NB4 (cell line): Measurements from ENCODE around the gene GSC2.

ENCODE experiments used
- DNase-seq: peaks from one replicate; pipeline ENCODE4 v3.0.0; 2010; ENCODE audit warnings: low read depth
- H3K4me3 ChIP-seq: one replicate; pipeline ENCODE4 v1.5.1; 2011; ENCODE audit warnings: mild to moderate bottlenecking, low read depth, low read length, moderate library complexity
- MAX ChIP-seq: IDR thresholded peaks from 2 replicates; pipeline ENCODE4 v1.6.1; 2011; ENCODE audit warnings: low read depth, low read length
- MYC ChIP-seq: IDR thresholded peaks from 2 replicates; pipeline ENCODE4 v1.6.1; 2011; ENCODE audit warnings: low read depth, low read length
- POLR2A ChIP-seq: IDR thresholded peaks from 2 replicates; pipeline ENCODE4 v1.6.1; 2011; ENCODE audit warnings: mild to moderate bottlenecking; ENCODE audit not compliant: insufficient read length; ENCODE audit errors: extremely low read depth
- TF ChIP-seq, protein P1 (sequence below): IDR thresholded peaks from one replicate; pipeline ENCODE4 v1.5.1; 2012; ENCODE audit warnings: low read depth, low read length

The GSC2 gene

GRCh38 chr22:19143967-19144400 is 6.1 kb downstream of the GSC2 start:
- TF ChIP-seq MAX, result no peak
- TF ChIP-seq POLR2A, result no peak
- no peak for TF ChIP-seq MYC
- TF ChIP-seq, protein P1, sequence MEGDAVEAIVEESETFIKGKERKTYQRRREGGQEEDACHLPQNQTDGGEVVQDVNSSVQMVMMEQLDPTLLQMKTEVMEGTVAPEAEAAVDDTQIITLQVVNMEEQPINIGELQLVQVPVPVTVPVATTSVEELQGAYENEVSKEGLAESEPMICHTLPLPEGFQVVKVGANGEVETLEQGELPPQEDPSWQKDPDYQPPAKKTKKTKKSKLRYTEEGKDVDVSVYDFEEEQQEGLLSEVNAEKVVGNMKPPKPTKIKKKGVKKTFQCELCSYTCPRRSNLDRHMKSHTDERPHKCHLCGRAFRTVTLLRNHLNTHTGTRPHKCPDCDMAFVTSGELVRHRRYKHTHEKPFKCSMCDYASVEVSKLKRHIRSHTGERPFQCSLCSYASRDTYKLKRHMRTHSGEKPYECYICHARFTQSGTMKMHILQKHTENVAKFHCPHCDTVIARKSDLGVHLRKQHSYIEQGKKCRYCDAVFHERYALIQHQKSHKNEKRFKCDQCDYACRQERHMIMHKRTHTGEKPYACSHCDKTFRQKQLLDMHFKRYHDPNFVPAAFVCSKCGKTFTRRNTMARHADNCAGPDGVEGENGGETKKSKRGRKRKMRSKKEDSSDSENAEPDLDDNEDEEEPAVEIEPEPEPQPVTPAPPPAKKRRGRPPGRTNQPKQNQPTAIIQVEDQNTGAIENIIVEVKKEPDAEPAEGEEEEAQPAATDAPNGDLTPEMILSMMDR, result no peak
- H3K4me3 ChIP-seq, result peak overlapping the region; percentile 81
- DNase-seq, result no peak

DNA sequence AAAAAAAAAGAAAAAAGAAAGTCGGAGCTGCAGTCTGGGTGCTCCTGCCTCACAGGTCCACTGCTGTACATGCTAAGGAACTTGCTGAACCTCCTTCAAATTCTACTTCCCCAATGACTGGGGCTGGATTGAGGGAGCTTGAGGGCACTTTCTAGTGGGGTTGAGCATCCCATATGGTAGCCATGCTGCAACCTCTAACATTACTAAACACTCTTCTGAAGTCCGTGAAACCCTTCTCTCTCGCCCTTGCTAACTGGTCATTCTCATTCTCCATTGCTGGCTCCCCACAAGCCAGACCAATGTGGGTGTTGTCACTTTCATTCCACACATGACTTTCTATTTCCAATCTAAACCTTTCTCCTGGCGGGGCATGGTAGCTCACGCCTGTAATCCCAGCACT is 6.9 kb downstream of the GSC2 start:
- DNase-seq, result no peak
- H3K4me3 ChIP-seq, result peak overlapping the region; percentile 81
- TF ChIP-seq MYC, result no peak

DNA sequence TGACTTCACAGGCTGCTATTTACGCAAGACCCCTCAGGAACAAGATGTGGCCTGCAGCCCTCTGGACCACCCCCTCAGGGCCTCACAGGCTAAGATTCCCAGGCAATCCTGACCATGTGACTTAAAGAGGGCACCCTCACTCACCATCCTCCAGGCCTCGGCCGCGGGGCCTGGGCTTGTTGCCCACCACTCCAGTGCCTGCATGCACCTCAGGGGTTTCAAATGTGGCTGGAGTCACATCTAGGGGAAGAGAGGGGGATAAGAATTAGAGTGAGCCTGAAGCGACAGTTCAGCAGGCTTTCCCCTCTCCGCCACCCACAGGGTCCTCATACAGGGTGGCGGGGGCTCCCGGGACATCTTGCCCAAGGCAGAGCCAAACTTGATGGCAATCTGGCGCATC is 7.7 kb downstream of the GSC2 start:
- H3K4me3 ChIP-seq, result no peak overlapping the region
- no peak for TF ChIP-seq MAX
- TF ChIP-seq, protein P1, result no peak
- TF ChIP-seq POLR2A, result no peak
- TF ChIP-seq MYC, result no peak
- no peak for DNase-seq

- no peak for DNase-seq
- TF ChIP-seq, protein P1, result no peak
- TF ChIP-seq MYC (no peak), MAX (no peak), POLR2A (no peak)
- H3K4me3 ChIP-seq, result no peak overlapping the region
Observed at GRCh38 chr22:19139974-19140373, 10.1 kb downstream of the GSC2 start.

GRCh38 chr22:19139001-19139356 is 11.1 kb downstream of the GSC2 start:
- no peak for DNase-seq
- no peak overlapping the region for H3K4me3 ChIP-seq
- TF ChIP-seq, protein P1, result no peak
- TF ChIP-seq POLR2A (no peak), MAX (no peak), MYC (no peak)

DNA sequence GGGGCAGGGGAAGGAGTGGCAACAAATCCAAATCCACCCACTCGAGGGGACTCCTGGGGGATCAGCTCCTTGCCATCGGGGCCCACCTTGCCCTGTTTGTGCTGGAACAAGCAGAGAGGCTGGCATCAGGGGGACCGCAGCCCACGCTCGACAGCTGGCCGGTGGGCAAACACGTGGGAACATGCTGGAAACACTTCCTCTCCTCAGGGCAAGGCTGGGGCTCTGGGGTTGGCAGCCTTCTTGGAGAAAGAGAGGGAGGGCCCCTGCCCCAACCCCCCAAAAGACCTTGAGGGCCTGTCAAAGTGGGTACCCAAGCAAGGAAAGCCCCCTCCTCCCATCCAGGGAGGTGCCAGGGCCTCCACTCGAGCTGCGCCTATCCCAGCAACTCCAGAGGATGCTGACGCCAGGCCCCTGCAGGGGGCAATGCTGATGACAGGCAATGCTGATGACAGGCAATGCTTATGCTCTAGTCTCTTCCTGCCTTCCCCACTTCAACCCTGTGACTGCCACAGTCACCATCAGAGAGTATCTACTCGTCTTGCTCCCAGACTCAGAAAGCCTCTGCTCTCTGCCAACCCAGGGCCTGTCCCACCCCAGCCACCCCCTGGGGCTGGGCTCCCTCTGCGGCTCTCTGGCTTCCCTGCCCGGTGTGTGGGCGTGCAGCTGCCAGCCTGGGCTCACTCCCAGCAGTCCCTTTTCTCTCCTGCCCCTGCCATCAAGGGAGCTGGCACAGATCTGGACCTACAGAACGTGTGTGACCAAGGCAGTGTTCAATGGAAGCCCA is 11.7 kb downstream of the GSC2 start:
- no peak for TF ChIP-seq MYC
- TF ChIP-seq MAX, result no peak
- TF ChIP-seq, protein P1, result no peak
- no peak for TF ChIP-seq POLR2A
- no peak for DNase-seq
- H3K4me3 ChIP-seq, result no peak overlapping the region
